HCT116 (cell line): ENCODE measurements around the gene BST1. TPM values are rescaled to one million over a fixed set of nuclear protein-coding genes. Genes with fewer than 3 reads are reported as not detected.

Experiments used
- ATAC-seq: fragments of 200-7000 bp; cut with Tn5 transposase; 2 replicates; pipeline ENCODE4 v1.9.1; 2020; ENCODE audit warnings: mild to moderate bottlenecking, moderate library complexity
- BruUV-seq: library from RNA; stranded (reverse); fragments of 400-500 nt; replicated peaks from 2 replicates; lab custom pipeline; 2021; lab: Mats Ljungman, UMichigan
- CTCF ChIA-PET: fragments of 300-600 bp; sonication (Branson Sonifier 250); formaldehyde crosslinking; loops from one replicate; lab custom pipeline; 2021; ENCODE audit warnings: antibody characterized with exemption; lab: Charles Lee
- POLR2A ChIA-PET: fragments of 300-600, 350-600 bp; sonication (Branson Sonifier 250); formaldehyde crosslinking; loops from one replicate; lab custom pipeline; 2021; ENCODE audit warnings: antibody characterized with exemption; lab: Charles Lee
- RAD21 ChIA-PET, 2 experiments: fragments of 300-600 bp; sonication (Branson Sonifier 250); formaldehyde crosslinking; loops; one replicate each; lab custom pipeline; 2023; ENCODE audit warnings: low total read pairs in 2 of 2; ENCODE audit not compliant: uncharacterized antibody in 2 of 2, unreplicated experiment in 2 of 2, low non-redundant PET in 1 of 2; lab: Charles Lee
- DNase-seq: peaks from one replicate; pipeline ENCODE4 v3.0.0-alpha.2; 2010; ENCODE audit warnings: low read depth, low spot score
- H2AFZ ChIP-seq: fragments of 200-600 bp; shearing (Covaris generic), sonication (generic); 2 replicates; pipeline ENCODE4 v1.6.1; 2017; ENCODE audit warnings: low read depth, mixed run types, mixed read lengths, antibody characterized with exemption, low read length; ENCODE audit not compliant: poor library complexity, severe bottlenecking
- H3K27ac ChIP-seq: 2 replicates; pipeline ENCODE4 v1.5.1; 2012; ENCODE audit warnings: low read depth, low read length
- H3K27me3 ChIP-seq: fragments of 200-600 bp; sonication (generic); 2 replicates; pipeline ENCODE4 v1.6.1; 2016; ENCODE audit warnings: mixed run types, low read length, mixed read lengths; ENCODE audit not compliant: insufficient read depth
- H3K36me3 ChIP-seq, 2 experiments: fragments of 200-500 bp in 1 of 2; fragments of 200-600 bp in 1 of 2; sonication (Bioruptor generic) in 1 of 2; sonication (generic) in 1 of 2; 2 replicates each; pipeline versions ENCODE4 v1.5.1 to v1.6.1; 2014 to 2016; ENCODE audit warnings: low read length in 2 of 2, inconsistent platforms in 1 of 2, mixed read lengths in 1 of 2, mixed run types in 1 of 2; ENCODE audit not compliant: insufficient read depth in 2 of 2, control insufficient read depth in 1 of 2
- H3K4me1 ChIP-seq, 2 experiments: fragments of 200-600 bp in 1 of 2; sonication (generic) in 1 of 2; 2 replicates each; pipeline versions ENCODE4 v1.5.1 to v1.6.1; 2012 to 2017; ENCODE audit warnings: low read length in 2 of 2, inconsistent platforms in 1 of 2, mild to moderate bottlenecking in 1 of 2, mixed read lengths in 1 of 2, mixed run types in 1 of 2, moderate library complexity in 1 of 2; ENCODE audit not compliant: insufficient read depth in 2 of 2, control insufficient read depth in 1 of 2
- H3K4me2 ChIP-seq: fragments of 200-600 bp; sonication (generic); 2 replicates; pipeline ENCODE4 v1.6.1; 2017; ENCODE audit warnings: mixed run types, low read length, mixed read lengths
- H3K4me3 ChIP-seq, 2 experiments: fragments of 200-600 bp in 1 of 2; sonication (generic) in 1 of 2; replicated peaks in 1 of 2; 2 replicates each; pipeline ENCODE4 v1.5.1; 2011 to 2016; ENCODE audit warnings: low read length in 2 of 2, control low read depth in 1 of 2, low read depth in 1 of 2, mild to moderate bottlenecking in 1 of 2, mixed read lengths in 1 of 2, mixed run types in 1 of 2
- H3K79me2 ChIP-seq: fragments of 200-600 bp; sonication (generic); 2 replicates; pipeline ENCODE4 v1.6.1; 2017; ENCODE audit warnings: mild to moderate bottlenecking, mixed run types, low read length, moderate library complexity, mixed read lengths; ENCODE audit not compliant: insufficient read depth
- H3K9ac ChIP-seq: fragments of 200-600 bp; sonication (generic); 2 replicates; pipeline ENCODE4 v1.6.1; 2016; ENCODE audit warnings: low read length, mixed read lengths
- H3K9me2 ChIP-seq: fragments of 200-600 bp; sonication (generic), shearing (Covaris generic); 2 replicates; pipeline ENCODE4 v1.6.1; 2017; ENCODE audit warnings: mixed run types, mild to moderate bottlenecking, moderate library complexity; ENCODE audit not compliant: insufficient read depth
- H3K9me3 ChIP-seq, 2 experiments: fragments of 200-500 bp in 1 of 2; fragments of 200-600 bp in 1 of 2; sonication (Bioruptor generic) in 1 of 2; sonication (generic) in 1 of 2; 2 replicates each; pipeline ENCODE4 v1.6.1; 2014 to 2017; ENCODE audit warnings: low read length in 2 of 2, mixed read lengths in 2 of 2, inconsistent platforms in 1 of 2, low read depth in 1 of 2, mild to moderate bottlenecking in 1 of 2, mixed run types in 1 of 2, moderate library complexity in 1 of 2; ENCODE audit not compliant: control insufficient read depth in 1 of 2, insufficient read depth in 1 of 2
- H4K20me1 ChIP-seq: fragments of 200-600 bp; sonication (generic), shearing (Covaris generic); 2 replicates; pipeline ENCODE4 v1.6.1; 2017; ENCODE audit warnings: mixed run types, mild to moderate bottlenecking, moderate library complexity; ENCODE audit not compliant: insufficient read depth
- CBX3 ChIP-seq: IDR thresholded peaks from 2 replicates; pipeline ENCODE4 v1.6.1; 2012; ENCODE audit warnings: low read depth
- CEBPB ChIP-seq: IDR thresholded peaks from 2 replicates; pipeline ENCODE4 v1.6.1; 2012; ENCODE audit warnings: low read depth
- EGR1 ChIP-seq: IDR thresholded peaks from 2 replicates; pipeline ENCODE4 v1.6.1; 2012; ENCODE audit warnings: low read depth
- ELF1 ChIP-seq: IDR thresholded peaks from 2 replicates; pipeline ENCODE4 v1.6.1; 2012; ENCODE audit warnings: low read depth, borderline replicate concordance
- EZH2 ChIP-seq: fragments of 200-600 bp; sonication (generic); IDR thresholded peaks from 2 replicates; pipeline ENCODE4 v1.6.1; 2017; ENCODE audit warnings: antibody characterized with exemption, mixed run types
- FOSL1 ChIP-seq: IDR thresholded peaks from 2 replicates; pipeline ENCODE4 v1.6.1; 2012; ENCODE audit warnings: low read depth
- POLR2A ChIP-seq: IDR thresholded peaks from 2 replicates; pipeline ENCODE4 v1.7.0; 2011; ENCODE audit warnings: borderline replicate concordance; ENCODE audit not compliant: insufficient read depth, insufficient read length; ENCODE audit errors: extremely low read depth
- POLR2AphosphoS5 ChIP-seq: IDR thresholded peaks from 2 replicates; pipeline ENCODE4 v1.6.1; 2011; ENCODE audit warnings: mild to moderate bottlenecking, low read depth, low read length, moderate library complexity
- SIN3A ChIP-seq: IDR thresholded peaks from 2 replicates; pipeline ENCODE4 v1.6.1; 2012; ENCODE audit warnings: low read depth
- SRF ChIP-seq: IDR thresholded peaks from 2 replicates; pipeline ENCODE4 v1.6.1; 2012; ENCODE audit warnings: low read depth
- TCF7L2 ChIP-seq: IDR thresholded peaks from 2 replicates; pipeline ENCODE4 v1.7.0; 2011; ENCODE audit warnings: borderline replicate concordance, inconsistent platforms; ENCODE audit not compliant: insufficient read depth, insufficient read length; ENCODE audit errors: extremely low read depth
- YY1 ChIP-seq: IDR thresholded peaks from 2 replicates; pipeline ENCODE4 v1.6.1; 2011; ENCODE audit warnings: low read length, low read depth, moderate library complexity, mild to moderate bottlenecking; ENCODE audit not compliant: insufficient replicate concordance; ENCODE audit errors: extremely low read depth
- ZFX ChIP-seq: fragments of 450-650 bp; IDR thresholded peaks from 2 replicates; pipeline ENCODE4 v1.6.1; 2017
- ZNF274 ChIP-seq: fragments of 200-500 bp; sonication (Bioruptor generic); IDR thresholded peaks from 2 replicates; pipeline ENCODE4 v1.6.1; 2014; ENCODE audit warnings: mild to moderate bottlenecking, low read depth, low read length, inconsistent platforms
- intact Hi-C: fragments of 100-400 bp; cut with micrococcal nuclease; formaldehyde crosslinking; loops from 2 replicates; pipeline ENCODE4 v1.10.0; 2022
- total RNA-seq: library from RNA; stranded (reverse); gene quantifications from one replicate; pipeline ENCODE4 v1.2.1, GENCODE V29; 2021; ENCODE audit not compliant: unreplicated experiment
- TF ChIP-seq, protein P1 (sequence below): IDR thresholded peaks from 2 replicates; pipeline ENCODE4 v1.6.1; 2012
- TF ChIP-seq, protein P2 (sequence below): IDR thresholded peaks from 2 replicates; pipeline ENCODE4 v1.6.1; 2011; ENCODE audit warnings: mild to moderate bottlenecking, low read length, moderate library complexity; ENCODE audit not compliant: insufficient replicate concordance; ENCODE audit errors: extremely low read depth

Gene BST1
- total RNA-seq, 1 experiment from 2014 or later: 0.44 TPM

DNA sequence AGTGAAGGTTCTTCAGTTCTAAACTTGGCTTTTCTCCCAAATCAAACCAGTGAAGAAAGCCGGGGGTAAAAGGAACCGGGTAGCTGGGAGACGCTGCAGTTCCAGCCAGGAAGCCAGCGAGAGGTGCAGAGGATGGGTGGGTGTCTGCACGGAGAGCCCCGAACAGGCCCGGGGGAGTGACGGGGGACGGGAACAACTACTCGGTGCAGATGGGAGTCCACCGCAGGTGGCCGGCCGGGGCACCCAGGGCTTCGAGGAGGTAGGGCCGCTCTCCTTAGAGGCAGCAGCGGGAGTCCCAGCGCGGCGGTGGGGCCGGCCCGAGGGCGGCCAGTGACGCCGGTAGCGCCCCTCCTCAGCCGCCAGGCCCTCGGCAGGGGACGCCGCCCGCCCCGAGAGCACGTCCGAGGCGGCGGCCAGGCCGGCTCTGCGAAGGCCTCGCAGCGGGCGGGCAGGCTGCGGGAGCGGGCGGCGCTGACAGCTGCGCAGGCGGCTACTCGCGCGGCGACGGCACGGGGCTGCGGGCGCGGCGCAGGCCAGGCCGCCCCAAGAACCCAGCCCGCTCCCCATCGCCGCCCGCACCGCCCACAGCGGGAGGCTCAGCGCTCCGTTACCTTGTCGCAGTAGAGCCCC lies 48.2 kb upstream of the BST1 start (continued):
- TF ChIP-seq FOSL1: no peak
- TF ChIP-seq TCF7L2: no peak
- TF ChIP-seq, all 23 proteins: peak for 2

DNA sequence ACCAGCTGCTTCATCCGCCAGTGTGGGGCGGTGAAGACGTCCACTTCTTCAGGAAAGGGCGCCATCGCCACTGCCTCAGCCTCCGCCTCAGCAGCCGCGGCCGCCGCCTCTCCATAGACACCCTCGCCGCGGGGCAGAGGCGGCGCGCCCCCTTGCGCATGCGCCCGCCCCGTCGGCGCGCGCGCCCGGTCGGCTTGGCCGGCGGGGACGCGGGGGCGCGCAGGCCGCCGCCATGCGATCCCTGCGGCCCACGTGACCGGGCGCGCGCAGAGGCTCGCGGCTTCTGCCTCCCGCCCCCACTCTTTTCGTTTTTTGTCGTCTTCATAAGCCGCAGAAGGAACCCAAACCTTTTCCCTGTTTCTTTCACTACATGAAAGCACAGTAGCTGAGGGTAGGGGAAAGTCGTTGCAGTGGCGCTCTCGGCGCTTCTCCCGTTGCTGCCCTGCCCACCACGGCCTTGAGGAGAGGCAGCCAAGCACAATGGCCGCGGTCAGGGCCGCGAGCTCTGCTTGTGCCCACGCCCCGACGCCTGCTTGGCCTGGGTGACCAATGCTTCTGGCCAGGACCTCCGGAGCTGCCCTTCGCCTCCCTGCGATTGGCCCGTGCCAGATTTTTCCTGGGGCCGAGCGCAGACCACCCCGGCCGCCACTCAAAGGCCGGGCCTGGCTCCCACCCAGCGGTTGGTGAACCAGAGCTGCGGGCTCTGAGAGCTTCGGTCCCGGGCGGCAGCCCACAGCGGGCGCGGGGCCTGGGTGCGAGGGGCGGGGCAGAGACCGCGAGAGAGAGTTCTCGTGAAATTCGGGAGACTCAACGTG lies 47.4 kb upstream of the BST1 start, which contains the start of gene FBXL5:
Gene FBXL5 (minus strand): TSS at position 135 of the 815 bp plus-strand sequence. CDS start 70 bp downstream, at position 65.
- Histone ChIP-seq H3K9me2 (no peaks in the 10 kb centered on the region), H3K9ac (peak within 1 kb of the TSS; percentile 77), H3K4me2 (peak within 1 kb of the TSS; percentile 84), H3K27me3 (no peaks in the 10 kb centered on the region), H3K36me3 (no peaks in the 10 kb centered on the region), H3K4me3 (peak within 1 kb of the TSS; percentile 76 to 79), H3K27ac (peak within 1 kb of the TSS; percentile 79), H3K79me2 (peaks cover 41% of the 10 kb centered on the region), H2AFZ (no peak within 1 kb of the TSS), H3K9me3 (no peaks in the 10 kb centered on the region), H4K20me1 (no peaks in the 10 kb centered on the region), H3K4me1 (peaks cover 4 to 18% of the 10 kb centered on the region in 2 experiments)
- intact Hi-C loops: no loop called here
- ChIA-PET RAD21 (no interaction called here), POLR2A (no interaction called here), CTCF (no interaction called here)
- BruUV-seq: TSS peak; percentile 87
- ATAC-seq: peak; percentile 83
- DNase-seq: no peak
- TF ChIP-seq SIN3A (peak; percentile 61), ELF1 (no peak), ZNF274 (no peak), YY1 (peak; percentile 36), CEBPB (no peak), ZFX (peak; percentile 83), EGR1 (peak; percentile 15; the same call in 1 of the 2 replicates), CBX3 (no peak), POLR2AphosphoS5 (peak; percentile 86), EZH2 (no peak), POLR2A (peak; percentile 58), SRF (no peak)
- TF ChIP-seq, protein P1, sequence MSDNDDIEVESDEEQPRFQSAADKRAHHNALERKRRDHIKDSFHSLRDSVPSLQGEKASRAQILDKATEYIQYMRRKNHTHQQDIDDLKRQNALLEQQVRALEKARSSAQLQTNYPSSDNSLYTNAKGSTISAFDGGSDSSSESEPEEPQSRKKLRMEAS: peak; percentile 75
- TF ChIP-seq, protein P2, sequence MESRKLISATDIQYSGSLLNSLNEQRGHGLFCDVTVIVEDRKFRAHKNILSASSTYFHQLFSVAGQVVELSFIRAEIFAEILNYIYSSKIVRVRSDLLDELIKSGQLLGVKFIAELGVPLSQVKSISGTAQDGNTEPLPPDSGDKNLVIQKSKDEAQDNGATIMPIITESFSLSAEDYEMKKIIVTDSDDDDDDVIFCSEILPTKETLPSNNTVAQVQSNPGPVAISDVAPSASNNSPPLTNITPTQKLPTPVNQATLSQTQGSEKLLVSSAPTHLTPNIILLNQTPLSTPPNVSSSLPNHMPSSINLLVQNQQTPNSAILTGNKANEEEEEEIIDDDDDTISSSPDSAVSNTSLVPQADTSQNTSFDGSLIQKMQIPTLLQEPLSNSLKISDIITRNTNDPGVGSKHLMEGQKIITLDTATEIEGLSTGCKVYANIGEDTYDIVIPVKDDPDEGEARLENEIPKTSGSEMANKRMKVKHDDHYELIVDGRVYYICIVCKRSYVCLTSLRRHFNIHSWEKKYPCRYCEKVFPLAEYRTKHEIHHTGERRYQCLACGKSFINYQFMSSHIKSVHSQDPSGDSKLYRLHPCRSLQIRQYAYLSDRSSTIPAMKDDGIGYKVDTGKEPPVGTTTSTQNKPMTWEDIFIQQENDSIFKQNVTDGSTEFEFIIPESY: peak; percentile 18
